Uterus (tissue), 4 donors: Measurements from ENCODE around the gene NME4. TPM values are rescaled to one million over a fixed set of nuclear protein-coding genes. Genes with fewer than 3 reads are reported as not detected.

ENCODE experiments used
- DNase-seq, 2 donors: peaks; one replicate each; pipeline ENCODE4 v3.0.0-alpha.2; 2019 to 2020
- H3K27ac ChIP-seq, 2 donors: fragments of 200-600 bp; sonication (generic); 1 replicate in 1 of 2; 2 replicates in 1 of 2; pipeline ENCODE4 v1.5.1; 2016 to 2018
- H3K27me3 ChIP-seq, 2 donors: fragments of 200-600 bp; sonication (generic); one replicate each; pipeline ENCODE4 v1.5.1; 2018 to 2019; ENCODE audit warnings: control low read depth in 1 of 2
- H3K36me3 ChIP-seq, 2 donors: fragments of 200-600 bp; sonication (generic); one replicate each; pipeline ENCODE4 v1.5.1; 2019; ENCODE audit warnings: control low read depth in 1 of 2
- H3K4me1 ChIP-seq, 2 donors: fragments of 200-600 bp; sonication (generic); one replicate each; pipeline ENCODE4 v1.5.1; 2018 to 2019; ENCODE audit warnings: control low read depth in 1 of 2
- H3K4me3 ChIP-seq, 2 donors: fragments of 200-600 bp; sonication (generic); 1 replicate in 1 of 2; 2 replicates in 1 of 2; pipeline ENCODE4 v1.5.1; 2018 to 2019; ENCODE audit warnings: mild to moderate bottlenecking in 1 of 2
- H3K9me3 ChIP-seq, 2 donors: fragments of 200-600 bp; sonication (generic); one replicate each; pipeline ENCODE4 v1.5.1; 2019; ENCODE audit warnings: control low read depth in 1 of 2
- CTCF ChIP-seq, 4 experiments: fragments of 200-600 bp in 2 of 4; fragments of 450-650 bp in 2 of 4; sonication (generic) in 2 of 4; IDR thresholded peaks; one replicate each; pipeline ENCODE4 v1.5.1; 2016 to 2019; ENCODE audit warnings: antibody characterized with exemption in 4 of 4, mild to moderate bottlenecking in 2 of 4, moderate library complexity in 1 of 4
- POLR2A ChIP-seq, 2 donors: fragments of 450-650 bp; IDR thresholded peaks; one replicate each; pipeline ENCODE4 v1.6.1; 2016; ENCODE audit warnings: antibody characterized with exemption in 2 of 2, mild to moderate bottlenecking in 1 of 2, moderate library complexity in 1 of 2
- intact Hi-C: fragments of 100-400 bp; cut with DNase I; formaldehyde crosslinking; loops from one replicate; pipeline ENCODE4 v1.15.1; 2023; ENCODE audit warnings: low total_unique reads
- total RNA-seq, 4 donors: library from RNA; depleted of rRNA in 3 of 4; stranded (reverse); fragments of >200 nt in 3 of 4; gene quantifications; one replicate each; pipeline versions ENCODE4 v1.1.0 to v1.2.4, GENCODE V29; 2014 to 2023
- donor health status: DM: yes; HTN: yes; CAD: no.

NME4 gene
- total RNA-seq, 4 donors from 2014 or later = 37.3 to 77.6 (median 62.2) TPM

- DNase-seq = no peak
Measured at GRCh38 chr16:371515-372301, 25.3 kb upstream of the NME4 start.

GRCh38 chr16:372302-372983 lies 24.6 kb upstream of the NME4 start:
- H3K27me3 ChIP-seq = no peaks in the 10 kb centered on the region
- no peak overlapping the region for H3K27ac ChIP-seq
- no peaks in the 10 kb centered on the region for H3K36me3 ChIP-seq
- H3K4me3 ChIP-seq = no peak overlapping the region
- H3K4me1 ChIP-seq = peaks cover 4 to 11% of the 10 kb centered on the region in 2 donors
- TF ChIP-seq CTCF (IDR thresholded peaks at IDR 0.05) (no peak), POLR2A (IDR thresholded peaks at IDR 0.05) (no peak)
- no peak for DNase-seq
- intact Hi-C loops = no loop called here
- H3K9me3 ChIP-seq = no peaks in the 10 kb centered on the region

More at GRCh38 chr16:371515-372301, 25.3 kb upstream of the NME4 start:
- Histone ChIP-seq H3K27ac (no peak overlapping the region), H3K27me3 (no peaks in the 10 kb centered on the region), H3K4me3 (no peak overlapping the region), H3K36me3 (no peaks in the 10 kb centered on the region), H3K9me3 (no peaks in the 10 kb centered on the region), H3K4me1 (peaks cover 4 to 11% of the 10 kb centered on the region in 2 donors)
- TF ChIP-seq POLR2A (IDR thresholded peaks at IDR 0.05) (no peak), CTCF (IDR thresholded peaks at IDR 0.05) (no peak)
- intact Hi-C loops = no loop called here

- no peak overlapping the region for H3K27ac ChIP-seq
- H3K36me3 ChIP-seq = no peaks in the 10 kb centered on the region
- peaks cover 4 to 11% of the 10 kb centered on the region in 2 donors for H3K4me1 ChIP-seq
- intact Hi-C loops = no loop called here
- no peak overlapping the region for H3K4me3 ChIP-seq
- no peak for DNase-seq
- H3K27me3 ChIP-seq = no peaks in the 10 kb centered on the region
- H3K9me3 ChIP-seq = no peaks in the 10 kb centered on the region
- no peak for TF ChIP-seq CTCF (IDR thresholded peaks at IDR 0.05)
- TF ChIP-seq POLR2A (IDR thresholded peaks at IDR 0.05) = no peak
Measured at GRCh38 chr16:373020-373598, 23.9 kb upstream of the NME4 start.

GRCh38 chr16:373848-374615 lies 23.0 kb upstream of the NME4 start:
- no peaks in the 10 kb centered on the region for H3K27me3 ChIP-seq
- H3K9me3 ChIP-seq = no peaks in the 10 kb centered on the region
- DNase-seq = no peak
- intact Hi-C loops = no loop called here
- H3K4me3 ChIP-seq = no peak overlapping the region
- H3K27ac ChIP-seq = no peak overlapping the region
- no peaks in the 10 kb centered on the region for H3K36me3 ChIP-seq
- peaks cover 4 to 11% of the 10 kb centered on the region in 2 donors for H3K4me1 ChIP-seq
- TF ChIP-seq POLR2A (IDR thresholded peaks at IDR 0.05) = no peak
- TF ChIP-seq CTCF (IDR thresholded peaks at IDR 0.05) = no peak
